ENCODE results near the gene TRIO. TPM values are rescaled to one million over a fixed set of nuclear protein-coding genes. Genes with fewer than 3 reads are reported as not detected.

TRIO gene
- total and polyA plus RNA-seq, 2 donors (not counting 1 experiment from before 2014, with no cell fraction given): 134 to 281 TPM

- no peaks in the 10 kb centered on the region for H3K27me3 ChIP-seq (ENCODE audit: control insufficient read depth, insufficient read depth, low read length)
- DNase-seq (ENCODE audit: low read depth in 2 of 2): no peak
- H3K4me2 ChIP-seq (ENCODE audit: extremely low read depth, insufficient read depth, low read length): no peak overlapping the region
- TF ChIP-seq CTCF (conservative IDR thresholded peaks at IDR 0.05 in 1 of 2, IDR thresholded peaks at IDR 0.05 in 1 of 2; ENCODE audit: low read depth in 1 of 2, low read length in 2 of 2) (no peak), EZH2 (IDR thresholded peaks at IDR 0.05; ENCODE audit: low read length, missing control alignments) (no peak)
- H4K20me1 ChIP-seq (ENCODE audit: control insufficient read depth, extremely low read depth, insufficient read depth, low read length): no peaks in the 10 kb centered on the region
- no peak overlapping the region for H3K27ac ChIP-seq (ENCODE audit: insufficient read depth, low read length)
- peaks cover 53% of the 10 kb centered on the region for H3K79me2 ChIP-seq (ENCODE audit: control insufficient read depth, insufficient read depth, low read length)
- peaks cover 32% of the 10 kb centered on the region for H3K36me3 ChIP-seq (ENCODE audit: control insufficient read depth, insufficient read depth, low read length)
- H3K9me3 ChIP-seq (ENCODE audit: control insufficient read depth, insufficient read depth, low read depth, low read length): no peaks in the 10 kb centered on the region
- no peaks in the 10 kb centered on the region for H3K4me1 ChIP-seq (ENCODE audit: control insufficient read depth, extremely low read depth, insufficient read depth, low read length)
- no peak overlapping the region for H2AFZ ChIP-seq (ENCODE audit: low read length)
- no peak overlapping the region for H3K9ac ChIP-seq (ENCODE audit: insufficient read depth, low read length)
- no peak overlapping the region for H3K4me3 ChIP-seq (replicated peaks in 1 of 4; ENCODE audit: control extremely low read depth in 1 of 4, insufficient read depth in 1 of 4, low read depth in 3 of 4, low read length in 4 of 4)
Observed at GRCh38 chr5:14357441-14357840, 214.3 kb downstream of the TRIO start.

DNA sequence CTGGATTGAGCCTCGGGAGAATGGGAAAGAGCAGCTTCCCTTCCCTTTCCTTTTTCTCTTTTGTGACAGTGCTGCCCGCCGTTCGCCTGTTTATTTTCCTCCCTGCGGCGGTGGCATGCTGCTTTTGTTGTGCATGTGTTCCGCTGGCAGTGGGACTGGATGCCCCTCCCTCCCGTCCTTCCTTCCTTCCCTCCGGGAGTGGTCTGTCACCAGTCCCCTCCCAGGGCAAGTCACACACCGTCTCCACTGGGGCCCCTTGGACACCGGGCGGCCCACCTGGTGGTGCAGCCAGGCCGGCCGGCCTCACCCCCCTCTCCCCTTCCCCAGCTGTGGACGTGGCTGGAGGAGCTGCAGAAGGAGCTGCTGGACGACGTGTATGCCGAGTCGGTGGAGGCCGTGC lies 214.7 kb downstream of the TRIO start:
- Histone ChIP-seq H2AFZ (ENCODE audit: low read length) (no peak overlapping the region), H3K4me1 (ENCODE audit: control insufficient read depth, extremely low read depth, insufficient read depth, low read length) (no peaks in the 10 kb centered on the region), H3K79me2 (ENCODE audit: control insufficient read depth, insufficient read depth, low read length) (peaks cover 51% of the 10 kb centered on the region), H3K27ac (ENCODE audit: insufficient read depth, low read length) (no peak overlapping the region), H3K4me2 (ENCODE audit: extremely low read depth, insufficient read depth, low read length) (no peak overlapping the region), H4K20me1 (ENCODE audit: control insufficient read depth, extremely low read depth, insufficient read depth, low read length) (no peaks in the 10 kb centered on the region), H3K9ac (ENCODE audit: insufficient read depth, low read length) (no peak overlapping the region), H3K36me3 (ENCODE audit: control insufficient read depth, insufficient read depth, low read length) (peaks cover 32% of the 10 kb centered on the region), H3K4me3 (replicated peaks in 1 of 4; ENCODE audit: control extremely low read depth in 1 of 4, insufficient read depth in 1 of 4, low read depth in 3 of 4, low read length in 4 of 4) (no peak overlapping the region), H3K27me3 (ENCODE audit: control insufficient read depth, insufficient read depth, low read length) (no peaks in the 10 kb centered on the region), H3K9me3 (ENCODE audit: control insufficient read depth, insufficient read depth, low read depth, low read length) (no peaks in the 10 kb centered on the region)
- TF ChIP-seq CTCF (conservative IDR thresholded peaks at IDR 0.05 in 1 of 2, IDR thresholded peaks at IDR 0.05 in 1 of 2; ENCODE audit: low read depth in 1 of 2, low read length in 2 of 2): no peak
- no peak for TF ChIP-seq EZH2 (IDR thresholded peaks at IDR 0.05; ENCODE audit: low read length, missing control alignments)
- no peak for DNase-seq (ENCODE audit: low read depth in 2 of 2)

DNA sequence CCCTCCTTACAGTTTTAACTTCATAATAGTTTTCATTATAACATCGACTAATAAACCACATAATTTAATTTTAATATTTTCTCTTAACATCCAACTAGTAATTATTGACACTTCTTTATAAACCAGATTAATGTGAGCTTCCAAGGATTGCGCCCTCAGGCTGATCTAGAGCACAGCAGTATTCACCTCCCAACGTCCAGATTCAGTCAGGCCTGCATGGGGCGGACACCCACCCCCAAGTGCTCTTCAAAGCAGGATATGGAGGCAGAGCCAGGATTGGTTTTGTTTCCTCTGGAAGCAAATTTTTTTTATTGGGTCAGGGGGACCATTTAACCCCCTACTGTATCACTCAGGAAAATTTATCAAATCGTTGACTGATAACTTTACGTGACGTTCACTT lies 215.4 kb downstream of the TRIO start:
- Histone ChIP-seq H3K9ac (ENCODE audit: insufficient read depth, low read length) (no peak overlapping the region), H3K4me2 (ENCODE audit: extremely low read depth, insufficient read depth, low read length) (no peak overlapping the region), H3K4me1 (ENCODE audit: control insufficient read depth, extremely low read depth, insufficient read depth, low read length) (no peaks in the 10 kb centered on the region), H3K9me3 (ENCODE audit: control insufficient read depth, insufficient read depth, low read depth, low read length) (no peaks in the 10 kb centered on the region), H3K27ac (ENCODE audit: insufficient read depth, low read length) (no peak overlapping the region), H3K79me2 (ENCODE audit: control insufficient read depth, insufficient read depth, low read length) (peaks cover 48% of the 10 kb centered on the region), H3K36me3 (ENCODE audit: control insufficient read depth, insufficient read depth, low read length) (peaks cover 32% of the 10 kb centered on the region), H2AFZ (ENCODE audit: low read length) (no peak overlapping the region), H3K4me3 (replicated peaks in 1 of 4; ENCODE audit: control extremely low read depth in 1 of 4, insufficient read depth in 1 of 4, low read depth in 3 of 4, low read length in 4 of 4) (no peak overlapping the region), H4K20me1 (ENCODE audit: control insufficient read depth, extremely low read depth, insufficient read depth, low read length) (no peaks in the 10 kb centered on the region), H3K27me3 (ENCODE audit: control insufficient read depth, insufficient read depth, low read length) (no peaks in the 10 kb centered on the region)
- TF ChIP-seq CTCF (conservative IDR thresholded peaks at IDR 0.05 in 1 of 2, IDR thresholded peaks at IDR 0.05 in 1 of 2; ENCODE audit: low read depth in 1 of 2, low read length in 2 of 2): no peak
- DNase-seq (ENCODE audit: low read depth in 2 of 2): no peak
